ENCODE data around the gene ELL3. TPM values are rescaled to one million over a fixed set of nuclear protein-coding genes. Genes with fewer than 3 reads are reported as not detected.
"Not testable (repeated sequence)": the region's sequence is repeated elsewhere in the genome, so short reads cannot be mapped to it uniquely, and the experiment has no call there.

Gene ELL3, protein sequence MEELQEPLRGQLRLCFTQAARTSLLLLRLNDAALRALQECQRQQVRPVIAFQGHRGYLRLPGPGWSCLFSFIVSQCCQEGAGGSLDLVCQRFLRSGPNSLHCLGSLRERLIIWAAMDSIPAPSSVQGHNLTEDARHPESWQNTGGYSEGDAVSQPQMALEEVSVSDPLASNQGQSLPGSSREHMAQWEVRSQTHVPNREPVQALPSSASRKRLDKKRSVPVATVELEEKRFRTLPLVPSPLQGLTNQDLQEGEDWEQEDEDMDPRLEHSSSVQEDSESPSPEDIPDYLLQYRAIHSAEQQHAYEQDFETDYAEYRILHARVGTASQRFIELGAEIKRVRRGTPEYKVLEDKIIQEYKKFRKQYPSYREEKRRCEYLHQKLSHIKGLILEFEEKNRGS
- total RNA-seq: 1.5 and 1.9 TPM in 2 replicates

DNA sequence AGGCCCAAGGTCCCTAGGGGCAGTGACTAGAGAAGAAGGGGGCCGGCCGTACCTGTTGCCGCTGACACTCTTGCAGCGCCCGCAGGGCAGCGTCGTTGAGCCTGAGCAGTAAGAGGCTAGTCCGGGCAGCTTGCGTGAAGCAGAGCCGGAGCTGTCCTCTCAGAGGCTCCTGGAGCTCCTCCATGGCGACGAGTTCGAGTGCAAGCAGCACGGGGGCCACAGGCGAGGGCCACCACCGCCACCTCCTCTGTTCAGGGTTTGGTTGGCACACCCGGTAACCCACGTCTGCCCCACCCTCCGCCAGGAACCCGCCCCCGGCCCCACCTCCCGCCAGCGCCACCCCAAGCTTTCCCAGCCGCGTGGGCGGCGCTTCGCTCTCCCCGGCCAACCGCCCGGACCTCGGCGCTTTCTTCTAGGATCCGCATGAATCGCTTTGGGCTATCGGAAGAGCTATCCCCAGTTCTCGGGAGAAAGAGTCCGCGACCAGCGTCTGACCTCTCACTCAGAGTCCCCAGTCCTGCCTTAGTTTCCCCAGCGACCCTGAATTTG, at the start of gene ELL3:
ELL3 (minus strand) TSS at position 249 of the 549 bp plus-strand sequence; CDS start at position 184, 65 bp downstream.
- peak in 1 of 2 donors; percentile 74 for DNase-seq (ENCODE audit: low read depth in 2 of 2)

DNA sequence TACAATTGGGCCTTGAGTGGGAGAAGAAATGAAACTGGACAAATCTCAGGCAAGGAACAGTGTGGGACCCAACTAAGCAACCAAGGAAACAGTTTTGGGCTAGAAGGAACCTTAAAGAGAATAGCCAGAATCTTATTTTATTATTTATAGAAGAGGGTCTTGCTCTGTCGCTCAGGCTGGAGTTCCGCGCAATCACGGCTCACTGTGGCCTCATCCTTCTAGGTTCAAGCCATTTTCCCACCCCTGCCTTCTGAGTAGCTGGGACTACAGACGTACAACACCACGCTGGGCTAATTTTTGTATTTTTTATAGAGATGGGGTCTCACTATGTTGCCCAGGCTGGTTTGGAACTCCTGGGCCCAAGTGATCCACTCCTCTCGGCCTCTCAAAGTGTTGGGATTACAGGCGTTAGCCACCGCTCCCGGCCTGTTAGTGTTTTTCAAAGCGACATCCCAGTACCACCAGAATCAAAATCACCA, 49.3 kb upstream of the ELL3 start:
- DNase-seq (ENCODE audit: low read depth in 2 of 2): no peak

DNA sequence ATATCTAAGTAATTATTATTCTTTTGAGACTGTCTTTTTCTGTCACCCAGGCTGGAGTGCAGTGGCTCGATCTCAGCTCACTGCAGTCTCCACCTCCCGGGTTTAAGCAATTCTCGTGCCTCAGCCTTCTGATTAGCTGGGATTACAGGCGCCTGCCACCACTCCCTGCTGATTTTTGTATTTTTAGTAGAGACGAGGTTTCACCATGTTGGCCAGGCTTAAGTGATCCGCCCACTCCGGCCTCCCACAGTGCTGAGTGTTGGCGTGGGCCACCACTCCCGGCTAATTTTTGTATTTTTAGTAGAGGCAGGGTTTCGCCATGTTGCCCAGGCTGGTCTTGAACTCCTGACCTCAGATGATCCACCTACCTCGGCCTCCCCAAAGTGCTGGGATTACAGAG, 48.5 kb upstream of the ELL3 start:
- not testable (repeated sequence) for DNase-seq (ENCODE audit: low read depth in 2 of 2)

DNA sequence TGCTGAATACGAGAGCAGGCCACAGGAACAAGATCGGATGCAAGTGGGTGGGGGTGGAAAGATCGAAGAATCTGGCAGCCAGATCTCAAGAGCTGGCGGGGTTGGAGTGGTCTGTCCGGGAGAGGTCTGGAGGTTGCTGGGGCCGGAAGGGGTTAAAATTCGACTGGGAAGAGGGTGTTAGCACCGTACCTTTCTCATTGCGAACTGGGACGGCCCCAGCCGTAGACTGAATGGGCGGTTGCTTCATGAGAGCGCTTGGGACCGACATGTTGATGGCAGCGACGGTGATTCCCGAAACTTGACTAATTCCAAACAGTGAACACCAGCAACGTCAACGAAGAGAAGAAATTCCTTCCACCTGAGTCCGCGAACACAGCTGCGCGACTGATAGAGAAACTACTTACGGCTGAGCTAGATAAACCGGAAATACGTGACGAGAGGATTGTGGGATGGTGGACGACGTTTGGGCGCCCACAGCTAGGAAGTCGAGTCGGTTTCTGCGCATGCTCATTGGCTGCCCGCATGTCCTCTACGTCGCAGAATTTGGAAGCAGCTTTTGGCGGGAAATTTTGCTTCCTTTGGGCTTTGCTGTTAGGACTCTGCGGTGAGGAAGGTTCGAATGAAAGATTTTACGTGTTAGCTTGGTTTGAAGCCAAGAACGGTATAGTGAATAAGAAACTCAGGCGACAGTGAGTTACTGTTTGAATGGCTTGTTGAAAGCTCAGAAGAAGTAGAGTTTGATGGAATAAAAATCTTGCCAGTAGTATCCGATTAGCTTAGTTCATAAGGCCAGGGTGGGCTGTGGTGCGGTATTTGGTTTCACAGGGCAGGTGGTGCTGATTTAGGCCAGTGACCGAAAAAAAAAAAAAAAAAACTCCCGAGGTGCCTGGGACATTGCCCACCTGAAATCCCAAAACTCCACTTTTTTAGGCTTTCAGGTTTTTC, 47.8 kb upstream of the ELL3 start, which contains the start of gene MFAP1:
MFAP1 (minus strand) TSS at position 389 of the 945 bp plus-strand sequence; CDS start at position 268, 121 bp downstream.
- peak; percentile 95 to 97 for DNase-seq (ENCODE audit: low read depth in 2 of 2)

DNA sequence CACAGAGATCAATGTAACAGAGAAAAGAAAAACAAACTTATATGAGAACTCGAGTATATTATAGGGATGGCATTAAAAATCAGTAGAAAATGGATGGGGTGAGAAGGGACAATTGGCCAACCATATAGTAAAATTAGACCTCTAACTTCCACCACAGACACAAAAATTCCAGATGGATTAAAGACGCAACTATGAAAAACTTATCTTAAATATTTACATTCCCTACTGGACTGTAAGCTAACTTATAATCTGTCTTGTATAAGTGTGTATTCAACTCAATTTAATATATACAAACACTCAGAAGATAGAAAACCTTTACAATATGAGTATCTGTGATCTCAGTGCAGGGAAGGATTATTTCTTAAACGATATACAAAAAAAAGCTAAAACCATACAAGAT, 44.7 kb upstream of the ELL3 start:
- DNase-seq (ENCODE audit: low read depth in 2 of 2): no peak

DNA sequence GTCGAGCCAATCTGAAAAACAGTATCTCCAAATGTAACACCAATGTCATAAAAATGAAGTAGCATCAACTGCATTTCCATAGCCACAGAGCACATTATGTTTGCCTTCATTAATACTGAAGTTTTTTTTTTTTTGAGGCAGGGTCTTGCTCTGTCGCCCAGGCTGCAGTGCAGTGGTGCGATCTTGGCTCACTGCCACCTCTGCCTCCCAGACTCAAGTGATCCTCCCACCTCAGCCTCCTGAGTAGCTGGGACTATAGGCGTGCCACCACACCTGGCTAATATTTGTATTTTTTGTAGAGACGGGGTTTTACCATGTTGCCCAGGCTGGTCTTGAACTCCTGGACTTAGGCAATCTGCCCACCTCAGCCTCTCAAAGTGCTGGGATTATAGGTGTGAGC, 38.3 kb upstream of the ELL3 start:
- DNase-seq (ENCODE audit: low read depth in 2 of 2): not testable (repeated sequence)

DNA sequence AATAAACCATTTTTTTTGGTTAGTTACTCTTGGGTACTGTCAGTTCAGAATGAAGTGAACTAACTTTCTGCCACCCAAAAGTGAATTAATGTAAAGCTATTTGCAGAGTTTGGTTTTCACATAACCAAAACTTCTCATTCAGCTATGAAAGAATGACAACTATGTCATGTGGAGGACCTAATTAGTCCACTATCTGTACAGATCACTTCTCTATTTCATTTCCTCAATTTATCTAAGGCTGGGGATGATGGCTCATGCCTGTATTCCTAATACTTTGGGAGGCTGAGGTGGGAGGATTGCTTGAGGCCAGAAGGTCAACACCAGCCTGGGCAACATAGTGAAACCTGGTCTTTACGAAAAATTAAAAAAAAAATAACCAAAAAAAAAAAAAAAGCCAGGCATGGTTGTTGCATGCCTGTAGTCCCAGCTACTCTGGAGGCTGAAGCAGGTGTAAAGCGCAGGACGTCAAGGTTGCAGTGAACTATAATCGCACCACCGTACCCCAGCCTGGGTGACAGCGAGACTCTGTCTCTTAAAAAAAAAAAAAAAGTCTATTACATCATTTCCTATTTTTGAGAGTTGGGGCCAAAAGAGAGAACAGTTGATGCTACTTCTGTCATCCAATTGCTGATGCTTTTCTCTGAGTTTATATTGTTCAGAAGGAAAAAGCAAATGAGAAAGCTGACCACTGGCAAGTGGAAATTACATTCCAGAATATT, 32.4 kb upstream of the ELL3 start:
- DNase-seq (ENCODE audit: low read depth in 2 of 2): no peak

DNA sequence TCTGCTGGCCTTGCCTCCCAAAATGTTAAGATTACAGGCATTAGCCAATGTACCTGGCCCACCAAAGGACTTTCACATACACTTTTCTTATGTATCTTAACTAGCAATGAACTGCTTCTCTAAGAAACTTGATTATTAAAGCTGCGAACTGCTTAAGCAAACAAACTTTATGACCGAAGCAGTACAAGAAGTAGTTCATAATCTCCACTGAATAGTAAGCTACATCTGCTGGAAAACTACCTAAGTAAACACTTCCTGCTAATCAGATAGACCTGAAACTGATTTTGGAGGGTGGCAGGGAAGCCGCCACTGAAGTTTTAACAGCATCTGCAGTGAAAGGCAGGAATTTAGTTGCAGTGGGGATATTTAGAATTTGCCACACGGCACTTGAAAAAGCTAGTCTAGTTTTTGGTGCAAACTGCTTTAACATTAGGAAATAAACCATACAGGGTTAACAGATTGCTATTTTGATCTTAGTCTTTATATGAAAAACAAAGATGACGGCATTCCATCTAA, 31.7 kb upstream of the ELL3 start:
- no peak for DNase-seq (ENCODE audit: low read depth in 2 of 2)

DNA sequence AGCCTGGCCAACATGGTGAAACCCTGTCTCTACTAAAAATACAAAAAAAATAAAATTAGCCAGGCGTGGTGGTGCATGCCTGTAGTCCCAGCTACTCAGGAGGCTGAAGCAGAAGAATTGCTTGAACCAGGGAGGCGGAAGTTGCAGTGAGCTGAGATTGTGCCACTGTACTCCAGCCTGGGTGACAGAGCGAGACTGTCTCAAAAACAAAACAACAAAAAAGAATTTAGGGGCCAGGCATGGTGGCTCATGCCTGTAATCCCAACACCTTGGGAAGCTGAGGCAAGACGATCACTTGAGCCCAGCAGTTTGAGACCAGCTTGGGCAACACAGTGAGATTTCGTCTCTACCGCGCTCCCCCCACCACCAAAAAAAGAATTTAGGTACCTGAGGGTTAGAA, 25.9 kb upstream of the ELL3 start:
- DNase-seq (ENCODE audit: low read depth in 2 of 2): not testable (repeated sequence)

DNA sequence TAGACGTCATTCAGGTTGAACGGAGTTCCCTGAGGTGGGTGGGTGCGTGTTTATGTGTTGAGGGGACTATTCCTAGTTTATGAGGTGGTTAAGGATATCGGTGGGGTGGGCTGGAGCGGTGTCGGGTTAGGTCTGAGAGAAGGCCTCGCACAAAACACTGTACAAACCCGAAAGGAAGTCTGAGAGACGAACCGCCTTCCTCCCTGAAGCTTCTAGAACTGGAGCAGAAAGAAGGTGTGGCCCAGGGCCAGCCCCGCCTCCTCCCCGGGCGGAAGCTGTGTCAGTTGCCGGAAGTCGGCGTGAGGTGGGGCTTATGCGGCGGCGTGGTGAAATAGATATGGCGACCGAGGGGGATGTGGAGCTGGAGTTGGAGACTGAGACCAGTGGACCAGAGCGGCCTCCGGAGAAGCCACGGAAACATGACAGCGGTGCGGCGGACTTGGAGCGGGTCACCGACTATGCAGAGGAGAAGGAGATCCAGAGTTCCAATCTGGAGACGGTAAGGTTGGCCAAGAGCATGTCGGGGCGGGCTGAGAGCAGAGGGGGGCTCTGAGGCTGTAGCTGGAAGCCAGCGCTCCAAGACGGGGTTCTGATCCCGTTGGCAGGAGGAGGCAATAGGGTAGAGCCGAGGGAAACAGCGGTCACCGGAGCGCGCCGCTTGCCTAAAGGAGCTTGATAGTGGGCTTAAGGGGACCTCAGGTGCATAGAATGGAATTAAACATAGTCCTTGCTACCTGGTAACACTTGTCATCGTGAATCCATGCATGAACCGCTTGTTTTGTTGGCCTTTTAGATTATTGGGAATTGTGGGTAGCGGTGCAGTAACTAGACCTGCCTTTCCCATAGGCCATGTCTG, 23.7 kb upstream of the ELL3 start, which contains the start of gene HYPK:
HYPK (plus strand) TSS at position 314 of the 856 bp plus-strand sequence; CDS start at position 338, 24 bp downstream.
- peak; percentile 56 to 90 for DNase-seq (ENCODE audit: low read depth in 2 of 2)

DNA sequence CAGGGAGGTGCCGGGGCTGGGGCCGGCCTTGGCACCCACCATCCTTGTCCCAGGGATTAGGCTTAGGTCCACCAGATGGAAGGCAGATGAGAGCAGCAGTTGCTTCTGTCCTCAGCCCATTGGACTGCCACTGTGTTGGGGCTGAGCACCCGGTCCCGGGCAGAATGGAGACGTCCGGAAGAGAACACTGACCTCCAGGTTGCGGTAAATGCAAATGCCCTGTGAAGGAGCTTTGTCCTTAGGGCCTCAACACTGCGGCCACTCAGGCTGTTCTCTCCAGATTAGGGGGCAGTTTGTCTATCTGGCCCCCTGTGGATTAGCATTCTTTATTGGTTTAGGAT, 23.1 kb upstream of the ELL3 start, which contains the start of gene SERINC4:
SERINC4 (minus strand) TSS at position 276 of the 341 bp plus-strand sequence; CDS start at position 42, 234 bp downstream.
- peak in 1 of 2 donors; percentile 3 for DNase-seq (ENCODE audit: low read depth in 2 of 2)

DNA sequence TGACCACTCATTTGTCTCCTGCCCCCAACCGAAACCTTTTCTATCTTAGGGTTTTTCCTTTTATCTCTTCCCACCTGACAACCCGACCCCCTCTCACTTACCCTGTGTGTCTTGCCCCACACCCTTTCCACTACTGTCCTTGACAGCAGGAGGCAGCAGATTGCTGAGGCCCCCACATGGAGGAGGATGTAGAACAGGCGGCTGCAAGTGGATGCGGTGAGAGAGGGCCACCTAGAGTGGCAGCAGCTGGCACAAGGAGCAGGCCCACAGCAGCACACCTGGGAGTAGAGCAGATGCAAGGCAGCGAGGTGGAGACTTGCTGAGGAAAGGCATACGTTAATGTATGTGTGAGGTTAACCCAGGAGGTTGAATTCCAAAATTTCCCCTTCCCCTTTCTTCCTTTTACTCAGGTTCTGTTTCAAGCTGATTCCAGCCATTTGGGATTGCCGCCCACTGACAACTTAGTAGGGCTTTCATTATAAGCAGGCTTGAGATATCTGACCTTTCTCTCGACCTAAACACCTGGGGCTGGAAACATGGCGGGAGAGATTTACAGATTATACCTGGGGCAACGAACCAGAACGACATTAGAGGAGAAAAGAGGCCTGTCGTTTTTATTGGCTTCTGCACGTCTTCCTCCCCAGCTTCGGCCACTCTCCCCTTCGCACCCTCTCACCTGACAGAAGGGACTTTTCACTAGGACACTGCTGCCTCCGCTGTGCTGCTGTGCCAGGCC, 22.6 kb upstream of the ELL3 start:
- peak in 1 of 2 donors; percentile 5 for DNase-seq (ENCODE audit: low read depth in 2 of 2)

DNA sequence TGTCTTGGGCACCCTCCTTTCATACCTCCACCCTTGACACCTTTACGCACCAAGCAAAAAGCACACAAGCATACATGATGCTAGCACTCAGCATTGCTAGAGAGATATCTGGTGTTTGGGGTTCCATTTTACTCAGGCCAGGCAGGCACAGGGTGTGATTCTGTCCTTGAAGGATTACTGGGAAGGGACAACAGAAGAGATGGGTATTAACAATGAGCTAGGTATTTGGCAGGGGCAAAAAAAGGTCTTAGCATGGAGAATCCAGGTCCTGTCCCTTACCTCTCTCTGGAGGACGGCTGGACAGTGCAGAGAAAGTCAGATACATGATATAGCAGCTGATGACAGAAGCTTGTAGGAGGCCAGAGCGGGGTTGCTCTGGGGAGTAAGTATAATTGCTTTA, 19.8 kb upstream of the ELL3 start:
- DNase-seq (ENCODE audit: low read depth in 2 of 2): no peak

DNA sequence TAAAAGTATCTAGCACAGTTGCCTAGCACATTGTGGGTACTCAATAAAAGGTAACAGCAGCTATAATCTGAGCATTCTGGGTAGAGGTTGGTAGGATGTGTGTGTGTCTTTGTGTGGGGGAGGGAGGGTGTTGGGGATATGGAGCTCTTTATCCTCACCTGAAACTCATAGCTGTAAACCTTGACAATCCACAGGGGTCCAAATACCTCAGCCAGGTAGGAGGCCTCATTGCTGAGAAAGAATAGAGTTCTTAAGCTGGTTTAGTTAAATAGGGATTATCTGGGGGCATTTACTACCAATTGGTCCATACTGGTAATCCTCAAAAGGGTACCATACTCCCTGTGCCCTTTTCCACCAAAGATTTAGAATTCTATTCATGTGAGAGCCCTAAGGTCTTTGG, 19.2 kb upstream of the ELL3 start:
- no peak for DNase-seq (ENCODE audit: low read depth in 2 of 2)

DNA sequence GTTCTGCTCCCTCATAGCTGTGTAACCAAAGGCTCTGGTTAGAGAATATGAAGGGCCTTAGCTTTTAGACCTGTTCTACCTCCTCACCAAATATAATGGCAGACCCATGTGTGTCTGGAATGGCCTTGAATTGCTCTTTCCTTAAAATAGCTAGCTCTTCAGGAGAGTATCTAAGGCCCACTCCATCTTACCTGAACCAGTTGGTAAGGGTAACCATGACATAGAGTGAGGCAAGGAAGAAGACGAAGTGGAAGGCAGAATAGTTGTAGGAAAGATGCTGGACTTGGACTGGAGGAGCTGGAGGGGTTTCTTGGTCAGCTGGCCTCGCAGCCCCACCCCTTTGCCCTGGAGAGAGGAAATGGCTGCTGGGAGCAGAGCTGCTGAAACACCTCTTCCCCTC, 18.4 kb upstream of the ELL3 start:
- DNase-seq (ENCODE audit: low read depth in 2 of 2): no peak

DNA sequence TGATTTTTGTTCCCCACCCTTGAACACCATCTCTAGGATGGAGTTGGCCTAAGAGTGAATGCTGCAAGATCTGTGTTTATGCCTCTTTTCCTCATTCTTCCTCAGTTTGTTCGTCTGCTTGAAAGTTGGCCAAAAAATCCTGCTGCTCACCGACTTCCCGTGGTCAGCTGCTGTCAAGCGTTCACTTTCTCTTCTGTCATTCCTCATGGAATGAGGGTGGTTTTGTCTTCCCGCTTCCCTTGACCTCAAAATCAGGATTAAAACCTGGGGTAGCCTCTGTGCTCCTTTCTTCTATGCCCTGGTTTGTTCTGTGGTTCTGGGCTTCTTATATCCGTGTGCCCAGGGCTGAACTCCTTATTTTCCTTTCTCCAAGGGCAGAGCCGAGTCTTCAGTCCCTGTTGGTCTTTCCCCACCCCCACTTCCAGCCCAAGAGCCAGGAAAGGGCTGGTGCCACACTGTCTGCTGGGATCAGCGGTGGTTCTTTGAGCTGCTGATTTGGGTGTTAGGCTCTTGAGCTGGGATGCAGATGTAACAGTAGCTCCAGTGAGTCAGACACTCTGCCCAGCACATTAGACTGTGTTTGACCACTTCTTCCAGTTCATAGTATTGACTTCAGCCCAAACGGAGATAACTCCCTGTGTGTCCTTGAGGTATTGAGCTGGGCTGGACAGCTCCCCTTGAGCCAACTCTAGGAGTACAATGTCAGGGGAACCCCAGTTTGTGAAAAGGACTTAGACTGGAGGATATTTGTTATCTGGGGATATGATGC, 17.7 kb upstream of the ELL3 start:
- DNase-seq (ENCODE audit: low read depth in 2 of 2): peak in 1 of 2 donors; percentile 38

DNA sequence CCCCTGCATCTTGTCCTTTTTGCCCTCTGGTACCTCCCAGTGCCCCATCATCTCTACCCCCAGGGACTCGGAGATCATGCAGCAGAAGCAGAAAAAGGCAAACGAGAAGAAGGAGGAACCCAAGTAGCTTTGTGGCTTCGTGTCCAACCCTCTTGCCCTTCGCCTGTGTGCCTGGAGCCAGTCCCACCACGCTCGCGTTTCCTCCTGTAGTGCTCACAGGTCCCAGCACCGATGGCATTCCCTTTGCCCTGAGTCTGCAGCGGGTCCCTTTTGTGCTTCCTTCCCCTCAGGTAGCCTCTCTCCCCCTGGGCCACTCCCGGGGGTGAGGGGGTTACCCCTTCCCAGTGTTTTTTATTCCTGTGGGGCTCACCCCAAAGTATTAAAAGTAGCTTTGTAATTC, 16.9 kb upstream of the ELL3 start:
- no peak for DNase-seq (ENCODE audit: low read depth in 2 of 2)

Data from dermis microvascular lymphatic vessel endothelial cell (primary cell).